GM13976 (cell line): ENCODE results near the gene IQCE.

ENCODE experiments used
- DNase-seq: peaks from one replicate; pipeline ENCODE4 v3.0.0; 2012; ENCODE audit warnings: low spot score
- in situ Hi-C: fragments of 300-500 bp; cut with MboI; formaldehyde crosslinking; loops from one replicate; pipeline ENCODE4 v1.12.0; 2022; ENCODE audit warnings: low sequenced_read_pairs, mixed read lengths, inconsistent platforms; ENCODE audit not compliant: unreplicated experiment
- TF ChIP-seq, protein P1 (sequence below): IDR thresholded peaks from 2 replicates; pipeline ENCODE4 v1.5.1; 2012; ENCODE audit warnings: borderline replicate concordance, mild to moderate bottlenecking; ENCODE audit not compliant: insufficient read depth; ENCODE audit errors: extremely low read depth, missing control alignments, control extremely low read depth

Gene IQCE

GRCh38 chr7:2638224-2638991 is 79.6 kb downstream of the IQCE start:
- in situ Hi-C loops, result no loop called here
- TF ChIP-seq, protein P1, sequence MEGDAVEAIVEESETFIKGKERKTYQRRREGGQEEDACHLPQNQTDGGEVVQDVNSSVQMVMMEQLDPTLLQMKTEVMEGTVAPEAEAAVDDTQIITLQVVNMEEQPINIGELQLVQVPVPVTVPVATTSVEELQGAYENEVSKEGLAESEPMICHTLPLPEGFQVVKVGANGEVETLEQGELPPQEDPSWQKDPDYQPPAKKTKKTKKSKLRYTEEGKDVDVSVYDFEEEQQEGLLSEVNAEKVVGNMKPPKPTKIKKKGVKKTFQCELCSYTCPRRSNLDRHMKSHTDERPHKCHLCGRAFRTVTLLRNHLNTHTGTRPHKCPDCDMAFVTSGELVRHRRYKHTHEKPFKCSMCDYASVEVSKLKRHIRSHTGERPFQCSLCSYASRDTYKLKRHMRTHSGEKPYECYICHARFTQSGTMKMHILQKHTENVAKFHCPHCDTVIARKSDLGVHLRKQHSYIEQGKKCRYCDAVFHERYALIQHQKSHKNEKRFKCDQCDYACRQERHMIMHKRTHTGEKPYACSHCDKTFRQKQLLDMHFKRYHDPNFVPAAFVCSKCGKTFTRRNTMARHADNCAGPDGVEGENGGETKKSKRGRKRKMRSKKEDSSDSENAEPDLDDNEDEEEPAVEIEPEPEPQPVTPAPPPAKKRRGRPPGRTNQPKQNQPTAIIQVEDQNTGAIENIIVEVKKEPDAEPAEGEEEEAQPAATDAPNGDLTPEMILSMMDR, result no peak
- no peak for DNase-seq

GRCh38 chr7:2639181-2639681 is 80.5 kb downstream of the IQCE start:
- TF ChIP-seq, protein P1, result no peak
- no peak for DNase-seq
- in situ Hi-C loops, result no loop called here

DNA sequence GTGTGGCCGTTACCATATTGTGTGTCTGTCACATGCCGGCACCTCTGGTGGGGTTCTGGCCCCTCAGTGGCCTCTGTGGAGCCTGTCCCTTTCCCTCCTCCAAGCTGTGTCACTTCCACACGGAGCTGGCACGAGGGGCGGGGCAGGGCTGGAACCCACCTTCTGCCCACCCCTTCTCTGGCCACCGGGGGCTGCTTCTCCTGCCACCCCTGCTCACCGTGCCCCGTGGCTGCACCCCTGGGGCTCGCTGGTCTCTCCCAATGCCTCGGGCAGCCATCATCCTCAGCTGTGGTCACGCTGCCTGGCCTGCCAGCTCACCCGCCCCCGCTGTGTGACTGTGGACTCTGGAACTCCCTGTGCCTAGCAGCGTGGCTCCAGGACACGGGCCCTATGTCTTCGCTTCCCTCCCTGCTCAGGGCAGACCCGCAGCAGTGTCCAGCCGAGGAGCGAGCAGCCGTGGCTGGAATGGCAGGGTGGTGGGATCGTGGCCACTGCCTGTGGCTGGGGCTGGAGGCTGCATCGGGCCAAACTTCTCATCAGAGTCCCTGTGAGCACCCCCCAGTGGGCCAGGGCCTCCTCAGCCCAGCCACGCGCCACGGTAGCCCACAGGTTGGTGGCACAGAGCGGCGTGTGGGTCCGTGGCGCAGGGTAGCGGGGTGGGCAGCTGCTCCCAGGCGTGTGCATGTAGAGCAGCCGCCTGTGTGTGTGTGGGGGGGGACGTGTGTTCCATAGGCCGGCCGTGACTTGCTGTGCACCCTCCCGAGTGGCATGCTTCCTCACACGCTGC is 81.1 kb downstream of the IQCE start:
- TF ChIP-seq, protein P1, result no peak
- in situ Hi-C loops, result no loop called here
- no peak for DNase-seq

DNA sequence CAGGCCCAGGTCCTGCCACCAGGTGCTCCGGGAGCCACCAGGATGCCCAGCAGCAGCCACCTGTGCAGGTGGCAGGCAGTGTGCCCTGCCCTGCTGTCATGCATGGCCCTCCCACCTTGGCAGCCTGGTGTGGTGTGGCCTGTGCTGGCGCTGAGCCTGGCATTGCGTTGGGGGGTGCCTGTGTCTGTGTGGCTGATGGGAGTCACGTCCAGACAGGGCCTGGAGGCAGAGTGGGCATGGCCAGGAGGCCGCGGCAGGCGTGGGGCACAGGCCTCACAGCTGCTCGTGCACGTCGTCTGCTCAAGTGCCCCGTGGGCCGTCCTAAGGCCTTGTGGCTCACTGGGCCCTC is 81.7 kb downstream of the IQCE start:
- DNase-seq, result no peak
- in situ Hi-C loops, result no loop called here

DNA sequence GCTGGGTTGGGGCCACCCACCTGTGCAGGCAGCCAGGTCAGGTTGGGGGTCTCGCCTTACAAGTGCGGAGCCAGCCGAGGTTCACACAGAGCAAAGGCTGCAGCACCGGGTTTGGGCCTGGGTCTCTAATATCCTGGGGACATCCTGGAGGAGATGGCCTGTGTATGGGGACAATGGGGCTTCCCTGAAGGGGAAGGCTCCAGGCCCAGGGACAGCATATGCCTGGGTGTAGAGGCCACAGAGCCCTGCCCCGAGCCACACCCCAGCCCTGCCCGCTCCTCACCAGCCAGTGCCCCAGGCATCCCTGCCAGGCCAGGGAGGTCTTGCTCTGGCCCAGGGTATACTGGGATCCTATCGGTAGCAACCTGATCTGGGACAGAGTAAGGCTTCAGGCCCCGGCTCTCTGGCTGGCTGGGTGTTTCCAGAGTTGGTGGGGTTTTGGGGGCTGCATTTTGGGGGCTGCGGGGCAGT is 82.1 kb downstream of the IQCE start:
- in situ Hi-C loops, result no loop called here
- TF ChIP-seq, protein P1, result no peak
- DNase-seq, result no peak

More for the DNA sequence above, 81.7 kb downstream of the IQCE start:
- TF ChIP-seq, protein P1, result no peak
